ENCODE results near the gene FMO1. TPM values are rescaled to one million over a fixed set of nuclear protein-coding genes. Genes with fewer than 3 reads are reported as not detected.

FMO1 gene
- total RNA-seq, 1 experiment from 2014 or later = not detected

GRCh38 chr1:171298696-171299095, 50.4 kb downstream of the FMO1 start:
- no peak overlapping the region for H3K4me3 ChIP-seq (replicated peaks in 1 of 2; ENCODE audit: low read depth in 1 of 2, low read length in 2 of 2)
- ATAC-seq (no peak), DNase-seq (ENCODE audit: low read depth, low spot score) (no peak)
- ChIA-PET CTCF (interaction anchor here (3.0 kb wide), 1 partner anchor 15 kb away, joined by 8 read pairs; the partner anchor contains the start of gene FMO4), RAD21 (ENCODE audit: low non-redundant PET in 1 of 2, low total read pairs in 2 of 2, uncharacterized antibody in 2 of 2, unreplicated experiment in 2 of 2) (no interaction called here), POLR2A (no interaction called here)
- no peaks in the 10 kb centered on the region for H4K20me1 ChIP-seq (ENCODE audit: insufficient read depth)
- no peaks in the 10 kb centered on the region for H3K79me2 ChIP-seq (ENCODE audit: insufficient read depth, low read length)
- no peaks in the 10 kb centered on the region for H3K9me2 ChIP-seq (ENCODE audit: insufficient read depth)
- H3K36me3 ChIP-seq (ENCODE audit: control insufficient read depth in 1 of 2, insufficient read depth in 2 of 2, low read length in 2 of 2) = no peaks in the 10 kb centered on the region
- H3K9ac ChIP-seq (ENCODE audit: low read length) = no peak overlapping the region
- H3K4me1 ChIP-seq (ENCODE audit: control insufficient read depth in 1 of 2, insufficient read depth in 2 of 2, low read length in 2 of 2) = no peaks in the 10 kb centered on the region
- H2AFZ ChIP-seq (ENCODE audit: low read depth, low read length, poor library complexity, severe bottlenecking) = no peak overlapping the region
- intact Hi-C loops (cut with micrococcal nuclease) = no loop called here
- no TSS peak for BruUV-seq (replicated peaks)
- no peak overlapping the region for H3K4me2 ChIP-seq (ENCODE audit: low read length)
- no peak overlapping the region for H3K27ac ChIP-seq (ENCODE audit: low read depth, low read length)
- H3K27me3 ChIP-seq (ENCODE audit: insufficient read depth, low read length) = no peaks in the 10 kb centered on the region; the same call in 1 of the 2 replicates
- TF ChIP-seq JUND (IDR thresholded peaks at IDR 0.05) = no peak
- TF ChIP-seq EZH2phosphoT487 (IDR thresholded peaks at IDR 0.05; ENCODE audit: borderline replicate concordance) = no peak
- TF ChIP-seq, protein P1, sequence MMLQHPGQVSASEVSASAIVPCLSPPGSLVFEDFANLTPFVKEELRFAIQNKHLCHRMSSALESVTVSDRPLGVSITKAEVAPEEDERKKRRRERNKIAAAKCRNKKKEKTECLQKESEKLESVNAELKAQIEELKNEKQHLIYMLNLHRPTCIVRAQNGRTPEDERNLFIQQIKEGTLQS (IDR thresholded peaks at IDR 0.05) = no peak
- TF ChIP-seq SRF (IDR thresholded peaks at IDR 0.05; ENCODE audit: low read depth) = no peak
- TF ChIP-seq YY1 (IDR thresholded peaks at IDR 0.05; ENCODE audit: extremely low read depth, insufficient replicate concordance, low read depth, low read length) = no peak
- TF ChIP-seq POLR2A (IDR thresholded peaks at IDR 0.05; ENCODE audit: borderline replicate concordance, extremely low read depth, insufficient read depth, insufficient read length) = no peak
- TF ChIP-seq ZNF274 (IDR thresholded peaks at IDR 0.05; ENCODE audit: low read depth, low read length) = no peak
- no peak for TF ChIP-seq CTCF (IDR thresholded peaks at IDR 0.05 in 2 of 3, conservative IDR thresholded peaks at IDR 0.05 in 1 of 3; ENCODE audit: borderline replicate concordance in 1 of 3, insufficient read depth in 1 of 3, low read depth in 2 of 3, low read length in 2 of 3)
- TF ChIP-seq SIN3A (IDR thresholded peaks at IDR 0.05; ENCODE audit: low read depth) = no peak
- TF ChIP-seq MAX (IDR thresholded peaks at IDR 0.05) = no peak
- TF ChIP-seq TCF7L2 (IDR thresholded peaks at IDR 0.05; ENCODE audit: borderline replicate concordance, extremely low read depth, insufficient read depth, insufficient read length) = no peak
- no peak for TF ChIP-seq SP1 (IDR thresholded peaks at IDR 0.05; ENCODE audit: low read depth)
- no peak for TF ChIP-seq EZH2 (IDR thresholded peaks at IDR 0.05)
- no peak for TF ChIP-seq ZBTB33 (IDR thresholded peaks at IDR 0.05; ENCODE audit: extremely low read depth, insufficient replicate concordance, low read length)
- H3K9me3 ChIP-seq (ENCODE audit: control insufficient read depth in 1 of 2, insufficient read depth in 1 of 2, low read depth in 1 of 2, low read length in 2 of 2) = peaks cover 0 to 3% of the 10 kb centered on the region in 2 experiments; a peak in 2 of 4 replicates

Measured in HCT116 (cell line).